GM21529 (cell line): ENCODE data around the gene TMEM30A.

Experiments
- ATAC-seq: cut with Tn5 transposase; IDR thresholded peaks from one replicate; pipeline ENCODE4 v1.9.1; 2021; ENCODE audit not compliant: unreplicated experiment

TMEM30A gene

GRCh38 chr6:75292555-75292954 lies 8.0 kb upstream of the TMEM30A start:
- no peak for ATAC-seq

DNA sequence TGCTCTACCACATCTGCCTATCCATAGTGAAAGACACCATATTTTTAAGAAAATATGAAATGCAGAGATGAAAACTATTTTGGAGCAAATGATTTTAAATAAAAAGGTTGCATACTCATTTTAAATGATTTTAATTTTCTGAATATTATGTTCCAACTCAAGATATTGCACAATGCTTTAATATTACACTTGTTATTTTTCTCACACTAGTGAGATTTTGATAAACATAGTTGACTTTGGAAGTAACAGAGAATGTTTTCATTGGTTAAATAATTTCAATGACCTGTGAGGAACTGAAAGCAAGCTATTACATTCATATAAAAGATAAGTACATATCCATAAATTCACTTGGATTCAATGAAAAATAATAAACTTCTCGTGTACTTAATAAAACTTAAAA lies 7.2 kb upstream of the TMEM30A start:
- no peak for ATAC-seq

- ATAC-seq, result no peak
Measured at GRCh38 chr6:75291331-75291730, 6.7 kb upstream of the TMEM30A start.

GRCh38 chr6:75290136-75290945 lies 5.7 kb upstream of the TMEM30A start:
- no peak for ATAC-seq

GRCh38 chr6:75288023-75288422 lies 3.4 kb upstream of the TMEM30A start:
- ATAC-seq, result no peak

- no peak for ATAC-seq
Measured at GRCh38 chr6:75287424-75287823, 2.8 kb upstream of the TMEM30A start.

- no peak for ATAC-seq
Measured at GRCh38 chr6:75286955-75287354, 2.4 kb upstream of the TMEM30A start.

DNA sequence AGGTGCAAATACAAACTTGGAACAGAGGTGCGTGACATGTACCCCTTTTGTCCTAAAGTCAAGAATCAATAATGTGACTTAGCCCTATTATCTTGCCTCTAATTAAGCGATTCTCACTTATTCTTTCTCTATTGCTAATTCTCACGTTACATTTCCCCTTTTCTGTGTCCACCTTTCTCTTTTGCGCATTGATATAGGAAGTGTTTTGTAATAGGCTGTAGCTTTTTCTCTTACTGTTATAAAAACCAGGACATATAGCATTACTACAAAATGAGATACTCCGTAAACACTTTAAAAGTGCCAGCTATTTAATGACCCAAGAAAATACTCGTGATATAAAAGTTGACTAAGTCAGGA lies 669 bp upstream of the TMEM30A start:
- ATAC-seq, result peak; percentile 7

- ATAC-seq, result peak; percentile 23
Measured at GRCh38 chr6:75283907-75284631, 523 bp downstream of the TMEM30A start.

DNA sequence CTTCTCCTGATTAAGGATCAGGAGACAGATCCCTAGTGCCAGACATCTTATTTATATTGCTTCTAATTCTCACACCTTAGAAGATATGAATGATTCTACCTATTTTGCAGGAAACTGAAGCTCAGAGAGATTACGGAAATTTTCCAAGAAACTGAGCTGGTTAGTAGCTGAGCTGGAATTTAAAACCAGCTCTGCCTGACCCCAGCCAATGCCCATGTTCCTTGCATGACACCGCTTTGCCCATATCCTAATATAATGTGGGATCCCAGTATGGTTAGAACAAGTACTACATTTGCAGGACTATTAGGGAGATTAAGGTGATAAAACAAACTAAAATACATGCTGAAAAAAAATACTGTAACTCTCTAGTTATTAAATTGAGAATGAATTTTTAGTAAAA lies 1.9 kb downstream of the TMEM30A start:
- no peak for ATAC-seq

DNA sequence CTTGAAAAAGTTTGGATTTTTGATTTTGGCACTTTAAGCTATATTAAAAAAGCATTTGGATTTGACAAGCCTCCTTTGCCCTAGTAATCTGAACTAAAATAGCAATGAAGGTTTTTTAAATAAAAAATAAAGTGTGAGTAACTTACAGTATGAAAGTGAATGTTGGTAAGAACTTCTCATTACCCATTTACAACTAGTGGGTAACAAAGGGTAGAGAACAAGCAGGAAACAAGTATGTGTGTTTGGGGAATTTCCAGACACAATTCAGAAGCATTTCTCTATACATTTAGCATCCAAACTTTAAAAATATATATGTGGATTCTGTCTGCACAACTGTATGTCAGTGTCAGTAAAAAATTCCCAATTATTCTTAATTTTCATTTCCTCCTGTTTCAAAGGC lies 2.9 kb downstream of the TMEM30A start:
- no peak for ATAC-seq

DNA sequence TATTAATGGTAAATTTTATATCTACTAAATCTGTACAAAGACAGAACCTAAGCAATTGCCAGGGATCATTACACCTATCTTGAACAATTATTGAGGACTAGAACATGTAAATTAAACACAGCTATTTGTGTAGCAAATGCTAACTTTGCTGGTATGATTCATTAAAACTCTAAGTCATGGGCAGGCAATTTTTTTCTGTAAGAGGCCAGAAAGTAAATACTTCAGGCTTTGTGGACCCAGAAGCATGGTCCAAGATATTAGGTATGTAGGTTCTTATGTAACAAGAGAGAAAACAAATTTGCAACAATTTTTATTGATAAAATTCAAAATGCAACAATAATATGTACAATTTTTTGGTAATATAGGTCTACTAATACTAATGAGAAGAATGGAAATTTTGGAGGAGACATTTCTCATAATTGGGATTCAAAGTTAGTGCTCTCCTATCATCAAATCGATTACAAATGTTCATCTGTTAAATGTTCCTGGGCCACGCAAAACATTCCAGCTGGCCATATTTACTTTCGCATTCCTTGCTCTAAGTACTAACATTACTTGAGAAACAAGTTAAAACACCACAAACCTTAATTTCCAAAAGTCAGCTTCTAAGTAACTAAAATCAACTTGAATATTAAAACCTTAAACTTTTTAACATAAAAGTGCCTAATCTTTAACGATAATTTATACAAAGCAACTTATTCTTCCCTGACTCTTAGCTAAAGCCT lies 4.3 kb downstream of the TMEM30A start:
- ATAC-seq, result no peak

DNA sequence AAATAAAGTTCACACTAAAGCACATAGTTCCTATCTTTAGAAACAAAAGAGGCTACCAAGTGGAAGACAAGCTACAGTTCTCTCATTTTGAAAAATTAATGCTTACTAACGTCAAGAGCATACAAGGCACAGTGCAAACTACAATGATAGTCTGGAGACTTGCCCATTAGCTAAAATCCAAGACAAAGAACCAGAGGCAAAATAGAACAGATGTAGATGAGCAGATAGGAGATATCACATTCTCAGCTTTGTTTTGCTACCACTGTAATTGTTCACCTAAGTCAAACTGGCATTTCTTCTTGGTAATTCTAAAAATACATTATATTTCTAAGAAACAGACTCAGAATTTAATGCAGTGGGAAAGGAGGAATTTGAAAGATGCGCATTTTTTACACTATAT lies 5.2 kb downstream of the TMEM30A start:
- ATAC-seq, result no peak

- no peak for ATAC-seq
Measured at GRCh38 chr6:75278474-75279077, 6.0 kb downstream of the TMEM30A start.

- ATAC-seq, result no peak
Measured at GRCh38 chr6:75275067-75275466, 9.5 kb downstream of the TMEM30A start.

DNA sequence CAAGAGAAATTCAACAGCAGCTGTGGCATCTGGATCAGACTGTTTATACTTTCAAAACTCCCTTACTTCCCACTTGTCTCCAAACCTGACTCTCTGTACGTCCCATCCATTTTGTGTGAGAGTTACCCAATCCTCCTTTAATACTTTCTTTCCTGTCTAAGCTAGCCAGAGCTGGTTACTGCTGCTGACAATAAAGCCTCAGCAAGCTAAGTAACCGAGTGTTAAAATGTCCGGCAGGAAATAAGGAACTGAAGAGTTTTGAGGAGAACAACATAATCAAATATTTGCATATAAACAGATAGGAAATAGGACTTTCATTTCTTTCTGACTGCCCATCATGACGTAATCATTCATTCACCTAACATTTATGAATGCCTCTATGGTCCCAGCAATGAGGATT lies 11.6 kb downstream of the TMEM30A start:
- ATAC-seq, result no peak

DNA sequence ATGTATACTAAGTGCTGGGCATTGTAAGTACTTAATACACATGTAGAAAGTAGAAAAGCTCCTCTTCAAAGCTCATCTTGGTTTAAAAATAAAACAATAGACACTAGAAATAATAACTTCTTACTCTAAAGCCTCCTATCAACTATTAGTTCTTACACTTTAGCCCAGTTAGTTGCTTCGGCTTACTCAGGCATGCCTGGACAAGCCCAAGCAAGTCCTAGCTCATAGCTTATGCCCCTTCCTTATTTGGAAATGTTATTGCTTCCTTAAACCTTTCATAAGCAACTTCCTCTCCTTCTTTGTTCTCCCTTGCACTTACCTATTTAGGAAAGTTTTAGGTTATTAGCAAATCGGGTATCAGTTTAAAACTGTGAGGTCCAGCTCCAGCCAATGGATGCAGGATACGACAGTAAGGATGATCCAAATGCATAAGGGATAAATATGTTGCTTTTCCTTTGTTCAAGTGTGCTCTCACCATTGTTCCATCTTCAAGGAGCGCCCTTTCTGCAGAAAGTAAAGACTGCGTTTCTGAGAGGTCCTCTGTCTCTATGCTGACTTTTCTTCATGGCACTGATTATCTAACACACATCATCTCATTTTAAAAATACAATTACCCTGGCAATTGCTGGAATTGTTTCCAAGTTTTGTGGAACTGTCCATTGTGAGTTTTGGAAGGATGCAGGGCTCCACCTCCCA lies 12.3 kb downstream of the TMEM30A start:
- no peak for ATAC-seq

GRCh38 chr6:75268988-75269354 lies 15.6 kb downstream of the TMEM30A start:
- no peak for ATAC-seq

DNA sequence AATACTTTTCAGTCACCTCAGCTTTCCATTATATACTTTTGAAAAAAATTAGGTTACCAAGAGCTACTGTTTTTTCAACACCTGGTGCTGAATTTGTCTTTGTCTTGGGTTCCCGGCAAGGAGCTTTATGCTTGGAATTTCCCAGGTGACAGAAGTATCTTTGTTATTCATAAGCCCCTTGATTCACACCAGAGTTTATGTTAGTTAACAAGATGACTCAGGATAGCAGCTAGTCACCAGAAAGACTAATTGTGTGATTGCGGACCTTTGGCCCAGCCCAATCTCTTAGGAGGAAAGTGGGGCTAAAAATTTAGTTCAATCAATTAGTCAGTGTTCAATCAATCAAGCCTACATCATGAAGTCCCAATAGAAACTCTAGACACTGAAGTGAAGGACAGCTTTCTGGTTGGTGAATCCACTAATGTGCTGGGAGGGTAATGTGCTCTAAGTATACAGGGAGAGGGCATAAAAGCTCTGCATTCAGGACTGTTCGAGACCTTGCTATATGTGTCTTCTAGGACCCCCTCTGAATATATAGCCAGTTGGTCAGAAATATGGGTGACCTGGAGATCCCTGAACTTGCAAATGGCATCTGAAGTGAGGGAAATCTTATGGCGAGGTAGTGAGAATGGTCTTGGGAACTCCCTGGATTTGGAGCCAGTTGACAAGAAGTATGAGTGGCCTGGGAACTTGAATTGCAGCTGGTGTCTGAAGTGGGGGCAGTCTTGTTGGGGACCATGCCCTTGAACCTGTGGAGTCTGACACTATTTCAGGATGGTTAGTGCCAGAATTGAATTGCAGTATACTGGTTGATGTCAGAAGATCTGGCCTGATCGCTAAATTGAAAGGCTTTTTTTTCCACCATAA lies 16.2 kb downstream of the TMEM30A start:
- ATAC-seq, result no peak

DNA sequence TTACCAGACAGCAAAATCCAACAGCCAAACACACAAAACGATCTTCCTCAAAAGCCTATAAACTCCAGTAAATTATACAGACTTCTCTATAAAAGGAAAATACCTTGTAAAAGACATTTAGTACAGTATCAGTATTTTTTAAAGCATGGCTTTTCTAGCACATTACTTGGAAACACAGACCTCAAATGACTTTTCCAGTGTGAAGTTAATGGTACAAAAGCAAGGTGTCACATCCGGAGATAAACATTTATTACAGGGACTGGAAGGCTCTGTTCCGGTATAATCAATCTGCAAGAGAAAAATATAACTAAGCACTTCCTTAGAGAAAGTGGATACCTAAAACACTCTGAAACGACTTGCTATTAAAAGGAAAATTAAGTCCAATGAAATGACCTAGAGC lies 17.1 kb downstream of the TMEM30A start:
- ATAC-seq, result no peak
